ENCODE data around the gene CENPP.

The CENPP gene

DNA sequence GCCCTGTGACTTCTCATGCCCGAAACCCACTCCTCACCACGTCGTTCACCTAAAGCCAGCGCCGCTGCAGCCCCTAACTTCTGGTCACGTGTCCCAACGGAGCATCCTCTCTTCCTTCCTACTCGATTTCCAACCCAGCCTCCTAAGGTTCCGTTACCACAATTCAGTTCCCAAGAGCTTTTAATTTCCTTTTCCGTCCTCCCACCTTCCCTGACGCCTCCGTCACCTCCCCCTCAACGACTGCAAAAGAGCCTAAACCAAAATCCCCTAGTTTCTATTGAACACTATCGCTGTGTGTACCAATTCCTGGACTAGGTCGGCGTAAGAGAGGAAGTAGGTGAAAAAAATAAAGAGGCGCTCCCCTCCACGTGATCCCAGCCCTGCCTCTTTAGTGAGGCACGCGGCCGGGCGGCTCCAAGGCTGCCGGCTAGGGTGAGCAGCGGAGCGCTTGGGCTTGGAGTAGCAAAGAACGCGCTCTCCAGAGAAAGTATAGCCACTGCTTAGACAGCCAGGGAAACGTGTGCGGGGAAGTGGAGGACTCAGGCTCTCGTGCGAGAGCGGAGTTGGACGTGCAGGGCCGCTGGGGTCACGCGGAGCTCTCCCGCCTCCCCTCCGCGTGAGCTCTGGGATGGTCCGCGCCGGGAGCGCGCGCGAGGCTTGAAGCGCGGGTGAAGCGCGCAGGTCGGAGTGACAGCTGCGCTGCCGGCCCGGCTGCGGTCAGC, at the start of gene CENPP, which contains the start of gene NOL8:
Gene CENPP (plus strand): TSS at position 685 of the 722 bp plus-strand sequence.
Gene NOL8 (minus strand): TSS at position 82 of the 722 bp plus-strand sequence. CDS start 1,189 bp downstream, outside the sequence.
- peak; percentile 95 for DNase-seq

DNA sequence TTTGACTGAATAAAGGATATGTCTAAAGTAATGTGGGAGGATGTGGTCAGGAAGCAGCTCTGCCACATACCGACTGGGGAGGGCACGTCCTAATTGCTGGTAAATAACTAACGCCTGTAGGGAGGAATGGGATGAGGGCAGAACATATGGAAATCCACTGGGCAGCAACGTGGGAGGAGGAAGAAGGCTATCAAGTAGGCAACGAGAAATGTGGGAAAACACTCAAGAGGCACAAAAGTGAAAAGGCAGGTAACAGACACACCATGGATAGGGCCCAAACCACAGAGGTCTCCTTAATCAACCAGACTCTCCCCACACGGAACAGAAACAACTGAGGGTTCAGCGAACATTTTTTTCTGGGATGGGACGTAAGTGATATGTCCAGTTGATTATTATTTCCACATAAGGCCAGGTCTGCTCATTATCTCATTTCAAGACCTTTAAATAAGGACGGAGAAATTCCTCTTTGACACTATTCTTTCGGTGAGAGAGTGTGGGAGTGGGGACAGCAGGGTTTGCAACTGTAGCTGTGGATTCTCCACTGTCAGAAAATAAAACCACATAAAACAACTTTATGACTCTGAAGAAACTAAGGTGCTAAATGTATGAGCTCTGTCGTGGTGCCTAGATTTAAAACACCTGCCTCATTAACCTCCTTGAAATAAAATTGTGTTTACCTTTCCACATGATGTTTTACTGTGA, 49.3 kb upstream of the CENPP start:
- no peak for DNase-seq

DNA sequence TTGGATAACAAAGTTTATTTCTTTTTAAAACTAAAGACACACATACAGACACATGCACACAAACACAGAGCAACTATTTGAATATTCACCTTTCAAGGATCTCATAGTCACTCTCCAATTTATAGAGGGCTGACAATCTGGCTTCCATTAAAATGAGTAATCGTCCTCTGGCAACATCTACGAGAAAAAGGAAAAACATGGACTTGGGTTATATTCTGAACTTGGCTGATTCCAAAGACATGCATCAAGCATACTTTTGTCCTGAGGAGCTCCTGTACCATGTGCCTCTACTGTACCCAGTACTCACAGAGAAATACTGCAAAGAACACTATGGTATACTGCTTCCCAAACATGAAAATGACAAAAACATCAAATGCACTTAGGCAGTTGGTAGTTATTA, 47.6 kb upstream of the CENPP start:
- DNase-seq: no peak

DNA sequence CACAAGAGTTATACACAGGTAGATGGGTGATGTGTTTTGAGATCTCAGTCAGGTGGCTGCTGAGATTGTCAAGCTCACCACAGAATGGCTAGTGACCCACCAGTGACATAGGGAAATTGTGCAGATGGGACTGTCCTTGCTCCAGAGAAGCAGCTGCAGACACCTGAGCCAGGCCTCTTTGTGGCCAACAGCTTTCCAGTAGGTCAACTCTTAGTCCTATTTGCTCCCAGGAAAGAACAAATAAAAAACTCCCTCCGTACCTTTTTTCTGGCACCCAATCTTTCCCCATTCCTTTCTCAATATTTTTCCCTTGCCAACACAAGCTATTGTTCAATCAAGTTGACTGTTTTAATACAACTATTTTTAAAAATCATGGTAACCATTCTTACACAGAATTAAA, 46.5 kb upstream of the CENPP start:
- no peak for DNase-seq

GRCh38 chr9:92289708-92290390, 35.9 kb upstream of the CENPP start:
- no peak for DNase-seq

GRCh38 chr9:92290785-92291429, 34.8 kb upstream of the CENPP start:
- DNase-seq: no peak

DNA sequence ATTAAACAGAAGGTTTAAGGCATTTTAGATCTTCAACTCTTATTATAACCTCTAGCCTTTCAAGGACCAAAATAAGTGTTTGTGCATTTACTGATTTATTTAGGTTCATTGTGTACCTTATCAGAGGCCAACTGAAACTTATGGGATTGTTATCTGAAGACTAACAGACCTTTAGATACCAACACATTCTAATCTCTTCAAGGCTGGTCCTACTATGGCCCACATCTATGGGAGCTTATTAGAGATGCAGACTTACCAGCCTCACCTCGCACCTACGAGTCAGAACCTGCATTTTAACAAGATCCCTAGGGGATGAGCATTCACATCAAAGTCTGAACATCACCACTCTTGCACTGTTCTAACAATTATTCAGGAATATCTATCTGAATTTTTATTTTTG, 34.2 kb upstream of the CENPP start:
- DNase-seq: no peak

DNA sequence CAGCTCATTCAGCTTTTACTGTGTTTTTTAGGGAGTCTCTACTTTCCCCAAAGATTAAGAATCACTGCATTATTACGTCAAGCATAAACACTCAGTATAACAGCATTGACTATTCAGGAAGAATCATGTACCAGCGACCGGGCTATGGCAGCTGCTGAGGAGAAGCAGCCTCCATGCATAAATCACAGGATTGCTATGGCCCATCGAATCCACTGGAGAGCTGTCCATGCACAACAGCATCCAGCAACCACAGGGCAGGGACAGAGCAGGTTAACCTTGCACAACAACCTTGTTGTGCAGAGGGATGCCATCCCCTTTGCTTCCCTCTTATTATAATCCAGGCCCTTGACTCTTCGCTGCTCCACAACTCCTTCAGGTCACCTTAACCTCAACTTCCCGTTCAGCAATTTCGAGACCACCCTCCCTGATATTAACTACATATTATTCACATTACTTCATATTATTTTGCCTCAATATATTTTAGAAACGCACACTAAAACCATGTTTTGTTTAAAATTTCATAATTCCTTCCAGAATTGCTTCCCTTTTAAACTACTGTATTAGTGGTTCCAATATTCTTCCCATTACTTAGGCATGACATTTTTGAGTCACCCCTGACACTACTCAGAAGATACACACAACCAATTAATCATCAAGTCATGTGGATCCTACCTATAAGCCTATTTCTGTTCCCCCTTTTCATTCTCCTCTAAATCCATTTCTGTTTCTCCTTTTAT, 33.2 kb upstream of the CENPP start:
- DNase-seq: peak; percentile 39

DNA sequence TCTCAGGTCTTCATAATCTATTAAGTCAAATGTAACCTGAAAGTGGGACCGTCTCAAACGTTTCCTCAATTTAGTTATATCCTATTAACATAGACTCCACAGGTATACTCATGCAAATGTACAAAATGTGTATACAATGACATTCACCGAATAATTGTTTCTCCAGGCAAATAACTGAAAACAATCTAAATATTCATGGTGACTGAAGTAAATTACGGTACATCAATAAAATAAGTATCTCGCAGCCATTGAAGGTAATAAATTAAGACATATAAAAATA, 32.7 kb upstream of the CENPP start:
- DNase-seq: no peak

DNA sequence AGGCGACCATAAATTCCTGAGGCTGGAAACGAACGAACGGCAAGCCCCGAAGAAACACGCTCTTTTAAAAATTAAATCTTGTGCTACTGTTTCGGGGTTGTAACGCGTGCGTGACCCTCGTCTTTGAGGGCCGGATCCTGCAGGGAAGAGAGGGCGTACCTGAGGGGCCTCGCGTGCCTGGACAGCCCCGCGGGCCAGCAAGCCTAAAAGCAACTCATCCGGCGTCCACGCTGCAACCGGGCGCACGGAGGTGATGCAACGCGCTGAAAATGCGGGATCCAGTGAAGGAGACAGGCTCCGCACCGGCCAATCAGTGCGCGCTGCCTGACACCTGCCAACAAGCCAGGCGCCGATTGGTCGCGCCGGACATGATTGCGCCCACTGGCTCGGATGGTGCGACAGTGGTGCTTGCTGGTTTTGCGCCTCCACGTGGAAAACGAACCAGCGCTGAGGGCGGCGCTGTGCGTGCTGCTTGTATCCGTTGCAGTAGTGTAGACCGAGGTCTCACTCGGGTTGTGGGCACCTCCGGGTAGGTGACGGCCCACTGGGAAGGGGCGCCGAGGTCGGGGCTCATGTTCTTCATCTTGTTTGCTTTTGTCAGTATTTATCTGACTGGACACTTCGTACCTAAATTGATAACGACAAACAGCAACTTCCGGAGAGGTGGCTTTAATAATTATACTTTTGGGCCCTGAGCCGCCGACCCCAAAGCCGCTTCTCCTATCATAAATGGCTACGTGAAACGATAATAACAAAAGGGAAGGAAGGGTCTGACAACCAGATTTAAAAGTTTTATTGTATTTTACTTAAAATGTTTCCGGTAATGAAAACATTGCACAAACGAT, 32.1 kb upstream of the CENPP start, which contains the start of gene IARS1:
Gene IARS1 (minus strand): TSS at position 246 of the 845 bp plus-strand sequence. CDS start 4,278 bp downstream, outside the sequence.
- peak; percentile 99 for DNase-seq

GRCh38 chr9:92294297-92294676, 31.5 kb upstream of the CENPP start:
- DNase-seq: peak; percentile 65

DNA sequence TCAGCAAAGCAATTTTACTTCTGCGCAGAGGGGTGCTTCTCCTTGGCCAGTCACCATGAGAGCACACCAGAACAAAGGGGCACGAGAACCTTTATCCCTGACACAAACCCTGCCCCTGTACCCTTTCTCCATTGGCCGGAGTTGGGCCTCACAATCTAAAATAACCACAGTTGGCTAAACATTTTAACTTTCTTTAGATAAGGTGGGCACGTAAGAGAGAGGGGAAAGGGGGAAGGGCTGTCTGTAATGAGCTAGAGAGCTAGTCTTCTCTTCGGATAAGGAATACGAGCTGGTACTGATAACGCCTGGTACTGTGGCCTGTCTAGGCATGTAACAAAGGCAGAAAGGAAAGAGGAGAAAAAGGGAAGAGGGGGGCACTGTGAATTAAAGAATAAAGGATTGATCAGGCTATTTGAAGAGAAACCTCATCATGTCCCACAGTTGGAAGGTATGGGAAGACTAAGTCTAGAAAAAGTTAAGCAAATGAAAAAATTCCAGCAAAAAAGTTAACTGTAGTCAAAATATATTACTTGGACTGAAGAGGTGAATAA, 30.4 kb upstream of the CENPP start:
- DNase-seq: peak; percentile 96

DNA sequence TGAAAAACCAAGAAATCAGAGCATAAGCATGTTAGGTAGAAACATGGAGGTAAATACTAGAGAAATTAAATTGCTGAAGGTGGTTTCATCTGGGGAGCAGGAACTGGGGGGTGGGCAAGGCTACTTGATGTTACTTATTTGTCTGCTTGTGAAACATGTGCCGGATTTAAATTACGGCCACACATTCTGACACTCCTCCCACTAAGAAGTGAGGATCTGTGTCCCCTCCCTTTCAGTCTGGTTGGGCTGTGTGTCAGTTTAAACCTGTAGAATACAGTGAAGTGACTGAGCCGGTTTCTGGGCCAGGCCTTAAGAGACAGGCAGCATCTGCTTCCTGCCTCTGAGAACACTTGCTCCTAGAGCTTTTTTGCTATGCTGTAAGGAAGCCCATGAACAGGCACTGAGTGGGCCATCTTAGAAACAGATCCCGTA, 29.9 kb upstream of the CENPP start:
- DNase-seq: peak; percentile 90

DNA sequence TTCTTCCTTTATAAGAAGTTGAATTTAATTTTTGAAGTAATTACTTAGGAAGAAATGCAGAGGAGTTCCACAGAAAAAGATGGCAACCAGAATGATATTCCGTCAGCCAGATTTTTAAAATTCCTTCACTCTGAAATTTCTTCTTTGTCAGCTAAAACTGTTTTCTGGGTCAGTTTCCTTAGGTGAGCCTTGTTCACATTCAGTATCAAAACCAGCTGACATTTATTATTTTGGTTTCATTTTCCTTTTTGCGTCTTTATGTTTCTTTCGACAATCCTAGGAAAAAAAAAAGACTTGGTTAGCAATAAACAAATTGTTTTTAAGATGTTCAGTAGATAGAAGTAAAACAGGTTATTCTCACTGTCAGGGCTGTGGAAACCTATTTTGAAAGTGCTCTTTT, 28.1 kb upstream of the CENPP start:
- DNase-seq: no peak

GRCh38 chr9:92298036-92298435, 27.7 kb upstream of the CENPP start:
- no peak for DNase-seq

GRCh38 chr9:92299116-92299515, 26.6 kb upstream of the CENPP start:
- DNase-seq: no peak

- no peak for DNase-seq
Measured at GRCh38 chr9:92300936-92301335, 24.8 kb upstream of the CENPP start.

DNA sequence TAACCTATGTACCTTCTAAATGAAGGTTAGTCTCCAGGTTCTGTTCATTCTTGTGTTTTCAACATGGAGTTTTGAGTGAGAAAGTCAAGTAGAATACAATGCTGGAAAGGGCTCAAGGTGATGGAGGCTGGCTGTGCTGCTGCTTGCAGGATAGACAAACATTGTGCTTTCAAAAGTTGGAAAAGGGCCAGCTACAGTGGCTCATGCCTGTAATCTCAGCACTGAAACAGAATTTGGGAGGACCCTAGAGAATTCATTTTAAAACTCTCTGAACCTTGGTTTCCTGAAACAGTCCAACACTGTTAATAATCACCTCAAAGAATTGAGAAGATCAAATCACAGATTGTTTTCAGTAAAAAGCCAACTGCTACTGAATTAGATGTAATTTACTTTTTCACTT, 16.9 kb upstream of the CENPP start:
- DNase-seq: no peak

DNA sequence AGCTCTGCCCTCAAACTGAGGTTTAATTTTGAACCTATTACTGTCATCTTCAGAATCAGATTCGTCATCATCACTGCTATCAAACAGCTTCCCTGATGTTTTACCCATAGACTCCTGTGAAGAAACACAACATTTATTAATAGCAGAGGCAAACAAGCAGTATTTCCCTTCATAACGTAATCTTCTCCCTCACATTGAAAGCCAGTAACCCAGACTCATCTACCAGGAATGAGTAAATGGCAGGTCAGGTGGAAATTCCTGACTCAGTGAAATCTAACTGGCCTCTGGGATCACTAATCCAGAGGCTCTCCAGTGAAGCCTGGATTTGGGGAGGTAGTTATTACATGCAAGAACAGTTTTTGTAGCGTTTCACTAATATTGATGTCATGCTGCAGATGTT, 15.2 kb upstream of the CENPP start:
- DNase-seq: no peak

- DNase-seq: peak; percentile 49
Measured at GRCh38 chr9:92312887-92313623, 12.7 kb upstream of the CENPP start.

GRCh38 chr9:92313624-92314012, 12.1 kb upstream of the CENPP start:
- no peak for DNase-seq
